22Rv1 (cell line): ENCODE results near the gene SLC38A10.

Source experiments
- CTCF ChIP-seq: fragments of 450-650 bp; IDR thresholded peaks from 2 replicates; pipeline ENCODE4 v1.5.1; 2017; ENCODE audit warnings: mild to moderate bottlenecking
- ZFX ChIP-seq: fragments of 450-650 bp; IDR thresholded peaks from 2 replicates; pipeline ENCODE4 v1.6.1; 2017; ENCODE audit warnings: antibody characterized with exemption, borderline replicate concordance

GRCh38 chr17:81196505-81197408 is 98.3 kb downstream of the SLC38A10 start:
- TF ChIP-seq CTCF (no peak), ZFX (no peak)
